Frontal cortex (tissue), 4 donors: ENCODE data around the gene NAMPT. TPM values are rescaled to one million over a fixed set of nuclear protein-coding genes. Genes with fewer than 3 reads are reported as not detected.

Source experiments
- DNase-seq, 2 donors: peaks; one replicate each; pipeline ENCODE4 v3.0.0; 2012; ENCODE audit warnings: low spot score in 2 of 2
- FAIRE-seq: peaks from 2 replicates; lab custom pipeline; 2012; peaks lifted over from hg19 to GRCh38; lab: Jason Lieb, UNC
- small RNA-seq: library from RNA; depleted of rRNA; stranded (forward); fragments of <200 nt; gene quantifications from one replicate; pipeline ENCODE3, GENCODE V24; 2014
- total RNA-seq: library from RNA; depleted of rRNA; stranded (reverse); fragments of >200 nt; gene quantifications from one replicate; pipeline ENCODE4 v1.2.3, GENCODE V29; 2014
- donor health status: control.
- donor health status: control.
- donor health status: control.

Gene NAMPT
- total RNA-seq, 1 donor from 2014 or later = 50.1 TPM

DNA sequence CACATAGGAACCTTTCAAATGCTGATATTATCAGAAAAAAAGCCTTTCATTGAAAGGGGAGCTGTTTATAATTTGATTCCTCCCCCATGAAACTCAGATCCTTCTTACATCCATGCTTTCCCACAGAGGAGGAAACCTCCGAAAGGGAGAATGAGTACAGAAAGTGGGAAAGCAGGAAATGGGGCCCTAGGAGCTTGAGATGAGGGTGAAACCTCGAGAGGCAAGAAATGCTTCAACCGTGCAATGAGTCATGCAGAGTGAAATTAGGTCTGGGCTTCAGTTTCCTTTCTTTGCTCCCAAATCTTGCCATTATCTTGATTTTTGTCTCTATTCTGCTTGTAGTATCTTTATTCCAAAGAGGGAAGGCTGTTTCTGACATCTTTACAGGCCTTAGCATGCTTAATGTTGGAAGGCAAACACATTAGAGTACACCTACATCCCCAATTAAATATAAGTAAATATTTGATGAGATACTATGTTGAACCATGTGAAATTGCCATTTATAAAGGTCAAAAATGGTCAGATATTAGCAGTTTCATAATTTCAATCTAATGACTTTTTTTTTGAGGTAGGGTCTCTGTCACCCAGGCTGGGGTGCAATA, 79.1 kb downstream of the NAMPT start:
- DNase-seq (no peak), FAIRE-seq (no peak)

DNA sequence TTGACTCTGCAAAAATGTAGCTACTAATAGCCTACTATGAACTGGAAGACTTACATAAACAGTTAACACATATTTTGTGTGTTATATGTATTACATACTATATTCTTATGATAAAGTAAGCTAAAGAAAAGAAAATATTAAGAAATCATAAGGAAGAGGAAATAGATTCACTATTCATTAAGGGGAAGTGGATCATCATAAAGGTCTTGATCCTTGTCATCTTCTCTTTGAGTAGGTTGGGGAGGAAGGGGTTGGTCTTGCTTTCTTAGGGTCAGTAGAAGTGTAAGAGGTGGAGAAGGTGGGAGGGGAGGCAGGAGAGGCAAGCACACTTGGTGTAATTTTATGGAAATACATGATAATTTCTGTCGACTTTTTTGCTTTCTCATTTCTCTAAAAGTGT, 81.3 kb downstream of the NAMPT start:
- no peak for FAIRE-seq

DNA sequence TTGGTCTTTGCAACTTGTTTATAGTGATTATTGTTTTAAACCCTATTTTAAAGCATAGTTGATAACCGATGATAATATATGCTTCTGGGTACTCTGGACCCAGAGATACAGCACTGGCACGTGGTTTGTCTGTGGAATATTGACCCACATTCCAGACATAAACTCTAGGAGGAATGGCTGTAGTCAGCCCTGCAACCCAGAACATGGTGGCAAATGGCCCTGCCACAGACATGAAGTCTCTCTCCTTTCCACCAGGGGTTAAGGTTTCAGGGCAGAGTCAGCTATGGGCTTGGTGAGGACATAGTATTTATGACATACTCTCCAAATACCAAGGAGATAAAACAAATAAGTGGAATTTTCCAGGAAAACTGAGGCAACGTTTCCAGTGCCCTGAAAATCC, 83.6 kb downstream of the NAMPT start:
- DNase-seq (no peak), FAIRE-seq (no peak)

More for the DNA sequence above, 81.3 kb downstream of the NAMPT start:
- no peak for DNase-seq

DNA sequence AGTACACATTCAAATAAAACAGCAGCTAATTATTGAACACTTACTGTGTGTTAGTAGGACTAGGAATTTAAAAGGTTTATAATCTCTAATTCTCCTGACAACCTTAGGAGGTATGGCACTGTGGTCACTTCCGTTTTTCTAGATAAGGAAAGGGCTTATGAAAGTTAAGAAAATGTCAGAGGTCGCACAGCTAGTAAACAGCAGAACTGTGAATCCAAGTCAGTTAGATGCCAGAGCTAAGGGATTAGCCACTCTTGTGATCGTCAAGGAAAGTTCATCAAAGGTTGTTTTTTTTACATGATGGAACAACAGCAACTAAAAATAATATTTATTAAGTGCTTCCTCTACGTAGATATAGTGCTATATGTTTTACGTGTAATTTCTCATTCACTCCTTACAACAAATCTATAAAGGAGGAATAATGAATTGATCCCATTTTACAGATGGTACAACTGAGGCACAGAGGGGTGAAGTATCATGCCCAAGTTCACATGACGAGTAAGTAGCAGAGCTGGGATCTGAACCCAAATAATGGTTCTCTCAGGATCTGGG, 84.9 kb downstream of the NAMPT start:
- no peak for FAIRE-seq

DNA sequence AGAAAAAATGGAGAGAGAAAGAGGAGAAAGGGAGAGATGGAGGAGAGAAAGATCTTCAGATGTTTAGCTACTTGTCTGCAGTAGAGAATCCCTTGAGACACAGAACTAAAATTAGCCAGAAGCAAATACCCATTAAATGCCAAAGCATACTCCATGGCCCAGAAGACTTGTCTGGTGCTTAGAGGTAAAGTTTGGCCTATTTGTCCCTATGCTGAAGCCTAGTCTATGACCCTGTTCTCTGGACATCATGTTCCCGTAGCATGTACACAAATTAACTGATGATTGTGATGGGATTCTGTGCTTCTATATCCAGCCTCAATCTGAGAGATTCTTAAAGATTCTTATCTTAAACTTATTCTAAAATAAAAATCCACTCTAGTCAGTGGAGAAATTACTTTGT, 85.8 kb downstream of the NAMPT start:
- DNase-seq = no peak
- no peak for FAIRE-seq

More for the DNA sequence above, 84.9 kb downstream of the NAMPT start:
- DNase-seq = no peak

Small RNA genes within 50 kb of the gene (small RNA-seq; reads per million reads assigned to genes)
- not detected for gene RNU6-392P

Other genes starting within 250 kb of the NAMPT start
- 37.5 TPM for gene SYPL1, start 172.7 kb downstream of the NAMPT start, total RNA-seq